Measurements from ENCODE around the gene DLL1. TPM values are rescaled to one million over a fixed set of nuclear protein-coding genes. Genes with fewer than 3 reads are reported as not detected.
"Not testable (repeated sequence)": the region's sequence is repeated elsewhere in the genome, so short reads cannot be mapped to it uniquely, and the experiment has no call there.

The DLL1 gene, protein sequence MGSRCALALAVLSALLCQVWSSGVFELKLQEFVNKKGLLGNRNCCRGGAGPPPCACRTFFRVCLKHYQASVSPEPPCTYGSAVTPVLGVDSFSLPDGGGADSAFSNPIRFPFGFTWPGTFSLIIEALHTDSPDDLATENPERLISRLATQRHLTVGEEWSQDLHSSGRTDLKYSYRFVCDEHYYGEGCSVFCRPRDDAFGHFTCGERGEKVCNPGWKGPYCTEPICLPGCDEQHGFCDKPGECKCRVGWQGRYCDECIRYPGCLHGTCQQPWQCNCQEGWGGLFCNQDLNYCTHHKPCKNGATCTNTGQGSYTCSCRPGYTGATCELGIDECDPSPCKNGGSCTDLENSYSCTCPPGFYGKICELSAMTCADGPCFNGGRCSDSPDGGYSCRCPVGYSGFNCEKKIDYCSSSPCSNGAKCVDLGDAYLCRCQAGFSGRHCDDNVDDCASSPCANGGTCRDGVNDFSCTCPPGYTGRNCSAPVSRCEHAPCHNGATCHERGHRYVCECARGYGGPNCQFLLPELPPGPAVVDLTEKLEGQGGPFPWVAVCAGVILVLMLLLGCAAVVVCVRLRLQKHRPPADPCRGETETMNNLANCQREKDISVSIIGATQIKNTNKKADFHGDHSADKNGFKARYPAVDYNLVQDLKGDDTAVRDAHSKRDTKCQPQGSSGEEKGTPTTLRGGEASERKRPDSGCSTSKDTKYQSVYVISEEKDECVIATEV
- polyA plus RNA-seq (2012; ENCODE audit: low read depth, missing spikeins) = 0.37 TPM

DNA sequence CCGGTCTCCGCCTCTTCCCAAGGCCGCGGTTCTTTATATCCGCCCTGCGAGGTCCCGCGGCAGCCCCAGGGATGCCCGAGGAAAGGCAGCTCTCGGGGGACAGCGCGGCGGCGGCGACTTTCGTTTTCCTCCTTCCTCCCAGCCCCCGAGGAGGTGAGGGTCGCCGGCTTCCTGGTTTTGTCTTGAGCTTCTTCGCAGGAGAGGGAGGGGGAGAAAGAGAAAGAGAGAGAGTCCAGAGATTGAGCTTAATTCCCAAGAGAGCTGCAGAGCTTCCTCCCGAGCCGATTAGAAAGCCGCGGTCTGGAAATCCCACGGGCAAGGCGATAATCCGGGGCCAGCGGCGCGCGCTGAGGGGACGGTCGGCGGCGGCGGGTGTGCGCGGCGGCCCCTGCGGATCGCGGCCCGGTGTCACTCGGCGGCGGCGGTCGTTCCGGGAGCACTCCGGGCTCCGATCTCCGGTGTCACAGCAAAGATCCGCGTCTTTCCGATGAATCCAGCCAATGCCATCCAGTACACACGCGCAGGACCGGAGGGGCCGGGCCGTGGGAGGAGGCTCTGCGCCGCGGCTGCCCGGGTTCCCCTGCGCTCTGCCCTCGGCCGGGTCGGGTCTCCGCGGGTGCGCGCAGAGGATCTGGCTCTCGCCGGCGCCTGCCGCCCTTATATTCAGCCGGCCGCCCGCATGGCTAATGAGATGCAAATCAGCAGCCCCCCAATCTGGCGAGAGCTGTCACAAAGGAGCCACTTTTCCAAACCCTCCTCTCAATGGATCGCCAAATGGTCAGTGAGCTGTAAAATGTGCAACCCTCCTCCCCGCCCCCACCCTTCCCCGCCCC lies at the start of gene DLL1:
DLL1 (minus strand) TSS at position 783 of the 833 bp plus-strand sequence. CDS start 939 bp downstream, outside the sequence.
- FAIRE-seq = no peak

DNA sequence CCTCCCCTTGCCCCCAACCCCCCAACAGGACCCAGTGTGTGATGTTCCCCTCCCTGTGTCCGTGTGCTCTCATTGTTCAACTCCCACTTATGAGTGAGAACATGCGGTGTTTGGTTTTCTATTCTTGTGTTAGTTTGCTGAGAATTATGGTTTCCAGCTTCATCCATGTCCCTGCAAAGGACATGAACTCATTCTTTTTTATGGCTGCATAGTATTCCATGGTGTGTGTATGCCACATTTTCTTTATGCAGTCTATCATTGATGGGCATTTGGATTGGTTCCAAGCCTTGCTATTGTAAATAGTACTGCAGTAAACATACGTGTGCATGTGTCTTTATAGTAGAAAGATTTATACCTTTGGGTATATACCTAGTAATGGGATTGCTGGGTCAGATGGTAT lies 44.3 kb upstream of the DLL1 start:
- DNase-seq (ENCODE audit: insufficient read length, low spot score); FAIRE-seq: not testable (repeated sequence)

More for the DNA sequence above, at the start of gene DLL1:
- no peak for DNase-seq (ENCODE audit: insufficient read length, low spot score)
- no peak for TF ChIP-seq POU2F2 (IDR thresholded peaks at IDR 0.05; ENCODE audit: low read depth, low read length)
- no peak for TF ChIP-seq POLR2A (IDR thresholded peaks at IDR 0.05; ENCODE audit: low read depth, low read length)
- no peak for TF ChIP-seq POLR2AphosphoS5 (IDR thresholded peaks at IDR 0.05; ENCODE audit: low read depth, low read length)

GRCh38 chr6:170329321-170329720 lies 38.4 kb upstream of the DLL1 start:
- no peak for TF ChIP-seq SPI1 (IDR thresholded peaks at IDR 0.05; ENCODE audit: low read depth, low read length)
- no peak for TF ChIP-seq TAF1 (IDR thresholded peaks at IDR 0.05; ENCODE audit: low read depth, low read length)
- TF ChIP-seq POLR2A (IDR thresholded peaks at IDR 0.05; ENCODE audit: low read depth, low read length) = no peak
- TF ChIP-seq POLR2AphosphoS5 (IDR thresholded peaks at IDR 0.05; ENCODE audit: low read depth, low read length) = no peak
- no peak for TF ChIP-seq POU2F2 (IDR thresholded peaks at IDR 0.05; ENCODE audit: low read depth, low read length)
- FAIRE-seq (no peak), DNase-seq (ENCODE audit: insufficient read length, low spot score) (no peak)

DNA sequence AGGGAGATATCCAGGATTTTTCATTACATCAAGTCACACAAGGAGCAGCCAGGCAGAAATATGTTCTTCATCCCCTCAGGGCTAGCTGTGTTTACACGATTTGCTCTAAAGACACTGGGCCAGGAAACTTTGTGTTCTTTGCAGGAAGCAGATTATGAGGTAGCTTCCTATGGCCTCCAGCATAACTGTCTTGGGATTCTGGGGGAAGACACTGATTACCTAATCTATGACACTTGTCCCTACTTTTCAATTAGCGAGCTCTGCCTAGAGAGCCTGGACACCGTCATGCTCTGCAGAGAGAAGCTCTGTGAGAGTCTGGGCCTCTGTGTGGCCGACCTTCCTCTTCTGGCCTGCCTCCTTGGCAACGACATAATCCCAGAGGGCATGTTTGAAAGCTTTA lies 26.8 kb upstream of the DLL1 start:
- no peak for TF ChIP-seq POU2F2 (IDR thresholded peaks at IDR 0.05; ENCODE audit: low read depth, low read length)
- no peak for DNase-seq (ENCODE audit: insufficient read length, low spot score)
- FAIRE-seq = no peak

GRCh38 chr6:170317076-170317475 lies 26.2 kb upstream of the DLL1 start:
- no peak for TF ChIP-seq POLR2AphosphoS5 (IDR thresholded peaks at IDR 0.05; ENCODE audit: low read depth, low read length)
- no peak for TF ChIP-seq SPI1 (IDR thresholded peaks at IDR 0.05; ENCODE audit: low read depth, low read length)
- FAIRE-seq (no peak), DNase-seq (ENCODE audit: insufficient read length, low spot score) (no peak)

- no peak for TF ChIP-seq POU2F2 (IDR thresholded peaks at IDR 0.05; ENCODE audit: low read depth, low read length)
- no peak for TF ChIP-seq TAF1 (IDR thresholded peaks at IDR 0.05; ENCODE audit: low read depth, low read length)
- TF ChIP-seq POLR2AphosphoS5 (IDR thresholded peaks at IDR 0.05; ENCODE audit: low read depth, low read length) = no peak
- TF ChIP-seq PAX5 (IDR thresholded peaks at IDR 0.05; ENCODE audit: insufficient read depth, low read length, severe bottlenecking) = no peak
- TF ChIP-seq POLR2A (IDR thresholded peaks at IDR 0.05; ENCODE audit: low read depth, low read length) = no peak
- no peak for TF ChIP-seq SPI1 (IDR thresholded peaks at IDR 0.05; ENCODE audit: low read depth, low read length)
- DNase-seq (ENCODE audit: insufficient read length, low spot score) (no peak), FAIRE-seq (no peak)
Measured at GRCh38 chr6:170316071-170316470, 25.2 kb upstream of the DLL1 start.

GRCh38 chr6:170314983-170315382 lies 24.1 kb upstream of the DLL1 start:
- no peak for DNase-seq (ENCODE audit: insufficient read length, low spot score)
- no peak for TF ChIP-seq POU2F2 (IDR thresholded peaks at IDR 0.05; ENCODE audit: low read depth, low read length)
- TF ChIP-seq SPI1 (IDR thresholded peaks at IDR 0.05; ENCODE audit: low read depth, low read length) = no peak
- TF ChIP-seq POLR2AphosphoS5 (IDR thresholded peaks at IDR 0.05; ENCODE audit: low read depth, low read length) = no peak
- TF ChIP-seq POLR2A (IDR thresholded peaks at IDR 0.05; ENCODE audit: low read depth, low read length) = no peak
- TF ChIP-seq TAF1 (IDR thresholded peaks at IDR 0.05; ENCODE audit: low read depth, low read length) = no peak
- TF ChIP-seq PAX5 (IDR thresholded peaks at IDR 0.05; ENCODE audit: insufficient read depth, low read length, severe bottlenecking) = no peak
- no peak for FAIRE-seq

GRCh38 chr6:170313716-170314295 lies 22.9 kb upstream of the DLL1 start:
- DNase-seq (ENCODE audit: insufficient read length, low spot score) (no peak), FAIRE-seq (no peak)
- TF ChIP-seq TAF1 (IDR thresholded peaks at IDR 0.05; ENCODE audit: low read depth, low read length) (no peak), POLR2A (IDR thresholded peaks at IDR 0.05; ENCODE audit: low read depth, low read length) (no peak), POLR2AphosphoS5 (IDR thresholded peaks at IDR 0.05; ENCODE audit: low read depth, low read length) (no peak), POU2F2 (IDR thresholded peaks at IDR 0.05; ENCODE audit: low read depth, low read length) (no peak), SPI1 (IDR thresholded peaks at IDR 0.05; ENCODE audit: low read depth, low read length) (no peak), PAX5 (IDR thresholded peaks at IDR 0.05; ENCODE audit: insufficient read depth, low read length, severe bottlenecking) (no peak)

- no peak for TF ChIP-seq POLR2AphosphoS5 (IDR thresholded peaks at IDR 0.05; ENCODE audit: low read depth, low read length)
- TF ChIP-seq TAF1 (IDR thresholded peaks at IDR 0.05; ENCODE audit: low read depth, low read length) = no peak
- TF ChIP-seq PAX5 (IDR thresholded peaks at IDR 0.05; ENCODE audit: insufficient read depth, low read length, severe bottlenecking) = no peak
- no peak for TF ChIP-seq POU2F2 (IDR thresholded peaks at IDR 0.05; ENCODE audit: low read depth, low read length)
- no peak for TF ChIP-seq POLR2A (IDR thresholded peaks at IDR 0.05; ENCODE audit: low read depth, low read length)
- no peak for TF ChIP-seq SPI1 (IDR thresholded peaks at IDR 0.05; ENCODE audit: low read depth, low read length)
- DNase-seq (ENCODE audit: insufficient read length, low spot score) (no peak), FAIRE-seq (no peak)
Measured at GRCh38 chr6:170312876-170313275, 22.0 kb upstream of the DLL1 start.
